ENCODE data around the gene CHCT1.
"Not testable (repeated sequence)": the region's sequence is repeated elsewhere in the genome, so short reads cannot be mapped to it uniquely, and the experiment has no call there.

Gene CHCT1

DNA sequence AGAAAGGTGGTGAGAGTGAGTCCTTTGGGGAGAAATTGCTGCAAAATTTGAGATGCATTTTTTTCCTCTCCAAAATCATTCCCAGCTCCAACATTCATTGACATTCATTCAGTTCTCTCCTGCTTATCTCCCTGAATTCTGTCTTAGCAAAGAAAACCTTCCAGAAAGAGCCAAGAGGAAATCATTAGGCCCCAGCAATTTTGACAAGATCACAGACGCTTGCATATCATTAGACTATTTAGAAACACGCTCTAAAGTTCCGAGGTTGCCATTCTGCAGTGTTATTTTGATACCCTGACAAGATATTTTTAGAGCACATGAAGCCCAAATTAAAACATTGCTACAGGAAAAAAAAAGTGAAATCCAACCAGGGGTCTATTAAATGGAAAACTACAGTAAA, 9.6 kb upstream of the CHCT1 start:
- no peaks in the 10 kb centered on the region for H3K9me3 ChIP-seq (ENCODE audit: low read length)
- H3F3A ChIP-seq (ENCODE audit: insufficient read depth, low read length): no peaks in the 10 kb centered on the region
- no peaks in the 10 kb centered on the region for H4K20me1 ChIP-seq (ENCODE audit: insufficient read depth, low read length)
- no peak overlapping the region for H3K27ac ChIP-seq (ENCODE audit: low read depth, low read length, poor library complexity, severe bottlenecking)
- H3K9ac ChIP-seq (ENCODE audit: low read length): no peak overlapping the region
- TF ChIP-seq EZH2 (IDR thresholded peaks at IDR 0.05; ENCODE audit: borderline replicate concordance, low read length): no peak
- no peak for TF ChIP-seq CTCF (IDR thresholded peaks at IDR 0.05; ENCODE audit: low read length)
- no peak overlapping the region for H2AFZ ChIP-seq (ENCODE audit: low read length)
- H3K9me2 ChIP-seq (ENCODE audit: low read depth, low read length): no peaks in the 10 kb centered on the region
- no peaks in the 10 kb centered on the region for H3K4me1 ChIP-seq (ENCODE audit: insufficient read depth, low read length, severe bottlenecking)
- H3K36me3 ChIP-seq (ENCODE audit: insufficient read depth, low read length): no peaks in the 10 kb centered on the region
- no peak overlapping the region for H3K4me2 ChIP-seq (ENCODE audit: low read length)
- H3K79me2 ChIP-seq (ENCODE audit: insufficient read depth, low read length): no peaks in the 10 kb centered on the region
- no peaks in the 10 kb centered on the region; the same call in 1 of the 2 replicates for H3K27me3 ChIP-seq (ENCODE audit: insufficient read depth, low read length)
- no peak overlapping the region for H3K4me3 ChIP-seq (ENCODE audit: low read depth, low read length, poor library complexity, severe bottlenecking)

- H3K27me3 ChIP-seq (ENCODE audit: insufficient read depth, low read length): no peaks in the 10 kb centered on the region
- no peaks in the 10 kb centered on the region for H3K9me3 ChIP-seq (ENCODE audit: low read length)
- H2AFZ ChIP-seq (ENCODE audit: low read length): no peak overlapping the region
- H3K9me2 ChIP-seq (ENCODE audit: low read depth, low read length): no peaks in the 10 kb centered on the region
- H3K9ac ChIP-seq (ENCODE audit: low read length): no peak overlapping the region
- H3K4me2 ChIP-seq (ENCODE audit: low read length): no peak overlapping the region
- no peaks in the 10 kb centered on the region for H3K4me1 ChIP-seq (ENCODE audit: insufficient read depth, low read length, severe bottlenecking)
- H3K79me2 ChIP-seq (ENCODE audit: insufficient read depth, low read length): no peaks in the 10 kb centered on the region
- no peaks in the 10 kb centered on the region for H3F3A ChIP-seq (ENCODE audit: insufficient read depth, low read length)
- no peaks in the 10 kb centered on the region for H4K20me1 ChIP-seq (ENCODE audit: insufficient read depth, low read length)
- no peaks in the 10 kb centered on the region for H3K36me3 ChIP-seq (ENCODE audit: insufficient read depth, low read length)
- H3K4me3 ChIP-seq (ENCODE audit: low read depth, low read length, poor library complexity, severe bottlenecking): no peak overlapping the region
- H3K27ac ChIP-seq (ENCODE audit: low read depth, low read length, poor library complexity, severe bottlenecking): no peak overlapping the region
- TF ChIP-seq EZH2 (IDR thresholded peaks at IDR 0.05; ENCODE audit: borderline replicate concordance, low read length) (no peak), CTCF (IDR thresholded peaks at IDR 0.05; ENCODE audit: low read length) (no peak)
Measured at GRCh38 chr17:60415146-60415545, 7.1 kb upstream of the CHCT1 start.

GRCh38 chr17:60416368-60416925, 5.8 kb upstream of the CHCT1 start:
- H3K36me3 ChIP-seq (ENCODE audit: insufficient read depth, low read length): no peaks in the 10 kb centered on the region
- no peak overlapping the region for H3K9ac ChIP-seq (ENCODE audit: low read length)
- no peaks in the 10 kb centered on the region for H3K9me3 ChIP-seq (ENCODE audit: low read length)
- peaks cover 5% of the 10 kb centered on the region for H3K4me1 ChIP-seq (ENCODE audit: insufficient read depth, low read length, severe bottlenecking)
- H3K4me2 ChIP-seq (ENCODE audit: low read length): no peak overlapping the region
- no peaks in the 10 kb centered on the region for H3F3A ChIP-seq (ENCODE audit: insufficient read depth, low read length)
- H3K4me3 ChIP-seq (ENCODE audit: low read depth, low read length, poor library complexity, severe bottlenecking): no peak overlapping the region
- no peak overlapping the region for H2AFZ ChIP-seq (ENCODE audit: low read length)
- H3K9me2 ChIP-seq (ENCODE audit: low read depth, low read length): no peaks in the 10 kb centered on the region
- H3K27me3 ChIP-seq (ENCODE audit: insufficient read depth, low read length): no peaks in the 10 kb centered on the region
- no peaks in the 10 kb centered on the region for H3K79me2 ChIP-seq (ENCODE audit: insufficient read depth, low read length)
- no peak overlapping the region for H3K27ac ChIP-seq (ENCODE audit: low read depth, low read length, poor library complexity, severe bottlenecking)
- TF ChIP-seq EZH2 (IDR thresholded peaks at IDR 0.05; ENCODE audit: borderline replicate concordance, low read length): no peak
- no peak for TF ChIP-seq CTCF (IDR thresholded peaks at IDR 0.05; ENCODE audit: low read length)
- no peaks in the 10 kb centered on the region for H4K20me1 ChIP-seq (ENCODE audit: insufficient read depth, low read length)

DNA sequence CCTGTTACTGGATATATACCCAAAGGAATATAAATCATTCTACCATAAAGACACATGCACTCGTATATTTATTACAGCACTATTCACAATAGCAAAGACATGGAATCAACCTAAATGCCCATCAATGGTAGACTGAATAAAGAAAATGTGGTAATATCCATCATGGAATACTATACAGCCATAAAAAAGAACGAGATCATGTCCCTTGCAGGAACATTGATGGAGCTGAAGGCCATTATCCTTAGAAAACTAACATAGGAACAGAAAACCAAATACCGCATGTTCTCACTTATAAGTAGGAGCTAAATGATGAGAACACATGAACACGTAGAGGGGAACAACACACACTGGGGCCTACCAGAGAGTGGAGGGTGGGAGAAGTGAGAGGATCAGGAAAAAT, 3.3 kb upstream of the CHCT1 start:
- H3K4me1 ChIP-seq (ENCODE audit: insufficient read depth, low read length, severe bottlenecking): peaks cover 16% of the 10 kb centered on the region
- H3K9ac ChIP-seq (ENCODE audit: low read length); H3K27me3 ChIP-seq (ENCODE audit: insufficient read depth, low read length); H2AFZ ChIP-seq (ENCODE audit: low read length); H3F3A ChIP-seq (ENCODE audit: insufficient read depth, low read length); H3K79me2 ChIP-seq (ENCODE audit: insufficient read depth, low read length); H3K9me2 ChIP-seq (ENCODE audit: low read depth, low read length); H3K4me3 ChIP-seq (ENCODE audit: low read depth, low read length, poor library complexity, severe bottlenecking); H4K20me1 ChIP-seq (ENCODE audit: insufficient read depth, low read length); H3K9me3 ChIP-seq (ENCODE audit: low read length); H3K27ac ChIP-seq (ENCODE audit: low read depth, low read length, poor library complexity, severe bottlenecking); H3K36me3 ChIP-seq (ENCODE audit: insufficient read depth, low read length); H3K4me2 ChIP-seq (ENCODE audit: low read length): not testable (repeated sequence)

DNA sequence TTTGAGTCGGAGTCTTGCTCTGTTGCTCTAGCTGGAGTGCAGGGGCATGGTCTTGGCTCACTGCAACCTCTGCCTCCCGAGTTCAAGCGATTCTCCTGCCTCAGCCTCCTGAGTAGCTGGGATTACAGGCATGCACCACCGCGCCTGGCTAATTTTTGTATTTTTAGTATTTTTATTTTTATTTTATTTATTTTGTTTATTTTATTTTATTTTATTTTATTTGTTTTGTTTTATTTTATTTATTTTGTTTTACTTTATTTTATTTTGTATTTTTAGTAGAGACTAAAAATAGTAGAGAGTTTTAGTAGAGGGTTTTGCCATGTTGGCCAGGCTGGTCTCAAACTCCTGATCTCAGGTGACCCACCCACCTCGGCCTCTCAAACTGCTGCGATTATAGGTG, 2.4 kb upstream of the CHCT1 start:
- not testable (repeated sequence) for H4K20me1 ChIP-seq (ENCODE audit: insufficient read depth, low read length); H3K4me3 ChIP-seq (ENCODE audit: low read depth, low read length, poor library complexity, severe bottlenecking)

More for the DNA sequence above, 2.4 kb upstream of the CHCT1 start:
- H3K27ac ChIP-seq (ENCODE audit: low read depth, low read length, poor library complexity, severe bottlenecking); H3K9ac ChIP-seq (ENCODE audit: low read length); H3F3A ChIP-seq (ENCODE audit: insufficient read depth, low read length); H2AFZ ChIP-seq (ENCODE audit: low read length); H3K36me3 ChIP-seq (ENCODE audit: insufficient read depth, low read length); H3K27me3 ChIP-seq (ENCODE audit: insufficient read depth, low read length); H3K9me2 ChIP-seq (ENCODE audit: low read depth, low read length); H3K79me2 ChIP-seq (ENCODE audit: insufficient read depth, low read length); H3K4me2 ChIP-seq (ENCODE audit: low read length); H3K9me3 ChIP-seq (ENCODE audit: low read length): not testable (repeated sequence)
- H3K4me1 ChIP-seq (ENCODE audit: insufficient read depth, low read length, severe bottlenecking): peaks cover 16% of the 10 kb centered on the region

Measured in OCI-LY1 (cell line).